Karpas-422 (cell line): ENCODE data around the gene R3HDM1. TPM values are rescaled to one million over a fixed set of nuclear protein-coding genes. Genes with fewer than 3 reads are reported as not detected.

ENCODE experiments used
- DNase-seq: peaks from one replicate; pipeline ENCODE4 v3.0.0-alpha.2; 2015
- H2AFZ ChIP-seq: fragments of 200-600 bp; sonication (generic); 2 replicates; pipeline ENCODE4 v1.6.1; 2014; ENCODE audit warnings: antibody characterized with exemption, low read length, mixed read lengths
- H3K27ac ChIP-seq: fragments of 200-600 bp; sonication (generic); 2 replicates; pipeline ENCODE4 v1.5.1; 2014; ENCODE audit warnings: mild to moderate bottlenecking, low read length, moderate library complexity
- H3K27me3 ChIP-seq: fragments of 200-600 bp; sonication (generic); 2 replicates; pipeline ENCODE4 v1.6.1; 2014; ENCODE audit warnings: low read length, mixed read lengths
- H3K36me3 ChIP-seq: fragments of 200-600 bp; sonication (generic); 2 replicates; pipeline ENCODE4 v1.6.1; 2014; ENCODE audit warnings: low read length, mixed read lengths; ENCODE audit not compliant: insufficient read depth
- H3K4me1 ChIP-seq: fragments of 200-600 bp; sonication (generic); 2 replicates; pipeline ENCODE4 v1.6.1; 2014; ENCODE audit warnings: mild to moderate bottlenecking, low read length, mixed read lengths
- H3K4me2 ChIP-seq: fragments of 200-600 bp; sonication (generic); 2 replicates; pipeline ENCODE4 v1.6.1; 2014; ENCODE audit warnings: low read length, low read depth, mild to moderate bottlenecking; ENCODE audit not compliant: poor library complexity, severe bottlenecking
- H3K4me3 ChIP-seq: fragments of 200-600 bp; sonication (generic); 2 replicates; pipeline ENCODE4 v1.5.1; 2014; ENCODE audit warnings: mild to moderate bottlenecking, antibody characterized with exemption, low read length, mixed read lengths
- H3K79me2 ChIP-seq: fragments of 200-600 bp; sonication (generic); 2 replicates; pipeline ENCODE4 v1.6.1; 2014; ENCODE audit warnings: mild to moderate bottlenecking, low read length, mixed read lengths
- H3K9ac ChIP-seq: fragments of 200-600 bp; sonication (generic); 2 replicates; pipeline ENCODE4 v1.6.0; 2014; ENCODE audit warnings: low read length
- H3K9me2 ChIP-seq: fragments of 200-600 bp; sonication (generic), shearing (Covaris generic); replicated peaks from 2 replicates; pipeline ENCODE4 v1.6.0; 2014; ENCODE audit warnings: mild to moderate bottlenecking, low read length, moderate library complexity; ENCODE audit not compliant: insufficient read depth
- H3K9me3 ChIP-seq: fragments of 300-700, 200-600 bp; sonication (generic); 2 replicates; pipeline ENCODE4 v1.6.1; 2014; ENCODE audit warnings: low read length, mixed read lengths
- H4K20me1 ChIP-seq: fragments of 200-600 bp; sonication (generic); 2 replicates; pipeline ENCODE4 v1.6.1; 2014; ENCODE audit warnings: mild to moderate bottlenecking, antibody characterized with exemption, low read length, low read depth; ENCODE audit not compliant: insufficient read depth
- total RNA-seq: library from RNA; depleted of rRNA; stranded (reverse); fragments of >200 nt; shearing (Covaris generic); gene quantifications from 2 replicates; pipeline ENCODE4 v1.2.3, GENCODE V29; 2014; ENCODE audit warnings: low replicate concordance

R3HDM1 gene
- total RNA-seq, 1 experiment from 2014 or later, result 69.4 TPM

DNA sequence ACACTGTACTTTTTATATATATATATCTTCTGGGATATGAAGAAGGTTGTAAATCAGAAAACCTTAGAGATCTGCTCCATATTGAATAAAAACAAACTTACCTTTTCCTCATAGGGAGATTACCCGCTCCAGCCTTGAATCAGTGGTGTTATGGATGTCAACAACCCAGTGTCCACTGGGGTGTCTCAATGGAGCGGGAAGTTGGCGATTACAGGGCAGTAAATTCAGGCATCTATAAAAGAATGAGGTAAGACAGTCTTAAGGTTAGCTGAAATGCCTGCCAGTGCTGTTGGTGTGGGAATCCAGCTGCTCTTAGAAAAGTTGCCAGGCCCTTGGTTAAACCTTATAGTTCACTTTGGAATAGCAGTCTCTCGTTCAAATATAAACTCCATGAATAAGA, 102.3 kb downstream of the R3HDM1 start:
- DNase-seq, result no peak

GRCh38 chr2:135635212-135635835, 104.0 kb downstream of the R3HDM1 start:
- DNase-seq, result no peak
- Histone ChIP-seq H3K4me3 (no peak overlapping the region), H3K4me2 (no peak overlapping the region), H2AFZ (no peak overlapping the region), H3K27ac (no peak overlapping the region), H3K27me3 (no peaks in the 10 kb centered on the region), H3K4me1 (no peaks in the 10 kb centered on the region), H4K20me1 (no peaks in the 10 kb centered on the region), H3K9me3 (no peaks in the 10 kb centered on the region), H3K9ac (no peak overlapping the region), H3K36me3 (peaks cover 53% of the 10 kb centered on the region; the same call in 1 of the 2 replicates), H3K9me2 (no peaks in the 10 kb centered on the region), H3K79me2 (0 out of 2 replicates have a peak, but pooled peaks cover 3% of the 10 kb centered on the region)

More for the DNA sequence above, 102.3 kb downstream of the R3HDM1 start:
- Histone ChIP-seq H3K36me3 (peaks cover 43% of the 10 kb centered on the region; the same call in 1 of the 2 replicates), H3K4me2 (no peak overlapping the region), H3K27ac (no peak overlapping the region), H3K4me1 (no peaks in the 10 kb centered on the region), H3K4me3 (no peak overlapping the region), H3K9ac (no peak overlapping the region), H2AFZ (no peak overlapping the region), H3K27me3 (no peaks in the 10 kb centered on the region), H3K9me2 (no peaks in the 10 kb centered on the region), H4K20me1 (no peaks in the 10 kb centered on the region), H3K79me2 (0 out of 2 replicates have a peak, but pooled peaks cover 7% of the 10 kb centered on the region), H3K9me3 (no peaks in the 10 kb centered on the region)

DNA sequence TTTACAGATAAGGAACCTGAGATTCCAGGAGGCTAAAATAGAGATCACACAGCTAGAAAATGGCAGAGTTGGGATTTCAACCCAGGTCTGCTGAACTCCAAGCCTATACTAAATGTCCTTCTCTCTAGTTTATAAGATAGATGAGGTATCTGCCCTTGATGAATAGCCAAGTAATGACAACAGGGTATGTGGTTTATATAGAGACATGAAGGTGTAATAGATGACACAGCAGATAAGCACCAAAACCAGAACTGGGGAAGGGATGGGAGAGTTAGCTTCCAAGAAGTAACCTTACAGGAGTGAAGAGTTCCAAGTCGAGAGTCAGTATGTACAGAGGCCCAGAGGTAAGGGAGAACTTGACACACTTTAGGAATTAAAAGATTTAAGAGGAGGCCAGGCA, 105.7 kb downstream of the R3HDM1 start:
- Histone ChIP-seq H3K4me2 (no peak overlapping the region), H3K9me3 (no peaks in the 10 kb centered on the region), H3K4me1 (no peaks in the 10 kb centered on the region), H3K9ac (no peak overlapping the region), H3K79me2 (no peaks in the 10 kb centered on the region), H3K36me3 (peaks cover 53% of the 10 kb centered on the region), H3K27me3 (no peaks in the 10 kb centered on the region), H3K27ac (no peak overlapping the region), H3K9me2 (no peaks in the 10 kb centered on the region), H3K4me3 (no peak overlapping the region), H4K20me1 (no peaks in the 10 kb centered on the region), H2AFZ (no peak overlapping the region)
- DNase-seq, result no peak

GRCh38 chr2:135637456-135638087, 106.3 kb downstream of the R3HDM1 start:
- H3K9me2 ChIP-seq, result no peaks in the 10 kb centered on the region
- no peak overlapping the region for H3K4me3 ChIP-seq
- H4K20me1 ChIP-seq, result no peaks in the 10 kb centered on the region
- H3K9ac ChIP-seq, result no peak overlapping the region
- peaks cover 52% of the 10 kb centered on the region for H3K36me3 ChIP-seq
- no peaks in the 10 kb centered on the region for H3K4me1 ChIP-seq
- H3K27ac ChIP-seq, result no peak overlapping the region
- H3K27me3 ChIP-seq, result no peaks in the 10 kb centered on the region
- H2AFZ ChIP-seq, result no peak overlapping the region
- H3K4me2 ChIP-seq, result no peak overlapping the region
- no peaks in the 10 kb centered on the region for H3K9me3 ChIP-seq
- no peaks in the 10 kb centered on the region for H3K79me2 ChIP-seq
- DNase-seq, result no peak

- no peaks in the 10 kb centered on the region for H4K20me1 ChIP-seq
- no peaks in the 10 kb centered on the region for H3K9me3 ChIP-seq
- no peaks in the 10 kb centered on the region for H3K4me1 ChIP-seq
- no peak overlapping the region for H2AFZ ChIP-seq
- peaks cover 45% of the 10 kb centered on the region for H3K36me3 ChIP-seq
- H3K4me2 ChIP-seq, result no peak overlapping the region
- no peaks in the 10 kb centered on the region for H3K9me2 ChIP-seq
- H3K27ac ChIP-seq, result no peak overlapping the region
- no peak for DNase-seq
- H3K4me3 ChIP-seq, result no peak overlapping the region
- H3K79me2 ChIP-seq, result no peaks in the 10 kb centered on the region
- no peak overlapping the region for H3K9ac ChIP-seq
- H3K27me3 ChIP-seq, result no peaks in the 10 kb centered on the region
Observed at GRCh38 chr2:135638825-135639224, 107.5 kb downstream of the R3HDM1 start.

GRCh38 chr2:135641156-135642068, 110.1 kb downstream of the R3HDM1 start:
- Histone ChIP-seq H3K79me2 (no peaks in the 10 kb centered on the region), H3K27me3 (no peaks in the 10 kb centered on the region), H3K27ac (no peak overlapping the region), H3K4me3 (no peak overlapping the region), H3K36me3 (peaks cover 46% of the 10 kb centered on the region), H3K4me1 (no peaks in the 10 kb centered on the region), H3K9ac (no peak overlapping the region), H4K20me1 (no peaks in the 10 kb centered on the region), H3K4me2 (no peak overlapping the region), H3K9me2 (no peaks in the 10 kb centered on the region), H2AFZ (no peak overlapping the region), H3K9me3 (no peaks in the 10 kb centered on the region)
- DNase-seq, result no peak

DNA sequence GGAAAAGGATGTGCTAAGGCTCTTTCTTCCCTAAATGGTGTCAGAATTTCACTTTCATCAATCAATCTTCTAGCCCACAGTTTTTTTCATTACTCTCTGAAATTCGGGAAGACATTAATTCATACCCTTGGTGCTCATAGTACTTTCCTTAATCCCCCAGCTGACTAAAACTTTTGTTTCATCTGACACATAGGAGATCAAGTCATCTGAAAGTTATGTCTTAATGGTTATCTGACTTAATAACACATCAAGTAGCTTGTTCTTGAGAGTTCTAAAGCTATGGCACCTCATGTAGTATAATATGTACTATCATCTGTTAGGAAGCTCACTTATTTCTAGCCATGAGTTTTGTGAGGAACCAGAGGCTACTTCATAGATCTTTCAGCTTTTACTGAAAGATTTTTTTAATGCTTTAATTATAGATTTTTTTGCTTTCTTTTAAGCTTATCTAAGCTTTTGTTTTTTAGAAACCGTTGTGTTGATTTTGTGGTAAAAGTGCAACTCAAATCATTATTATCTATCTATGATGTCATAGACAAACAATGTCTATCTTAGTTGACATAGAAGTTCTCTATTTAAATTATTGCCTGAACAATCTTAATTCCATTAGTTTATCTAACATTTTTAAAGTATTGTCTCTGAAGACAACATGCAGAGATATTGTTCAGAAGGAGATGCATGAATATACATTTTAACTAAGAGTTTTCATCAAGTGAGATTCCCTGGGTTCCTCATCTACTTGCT, 116.7 kb downstream of the R3HDM1 start:
- H3K9me3 ChIP-seq, result no peaks in the 10 kb centered on the region

More for the DNA sequence above, 116.7 kb downstream of the R3HDM1 start:
- H4K20me1 ChIP-seq, result no peaks in the 10 kb centered on the region
- no peak overlapping the region for H3K27ac ChIP-seq
- no peak overlapping the region for H3K9ac ChIP-seq
- H3K4me1 ChIP-seq, result no peaks in the 10 kb centered on the region
- no peak overlapping the region for H3K4me2 ChIP-seq
- H3K79me2 ChIP-seq, result no peaks in the 10 kb centered on the region; the same call in 1 of the 2 replicates
- no peak overlapping the region for H2AFZ ChIP-seq
- DNase-seq, result no peak
- no peaks in the 10 kb centered on the region for H3K9me2 ChIP-seq
- no peaks in the 10 kb centered on the region for H3K27me3 ChIP-seq
- peaks cover 47% of the 10 kb centered on the region for H3K36me3 ChIP-seq
- no peak overlapping the region for H3K4me3 ChIP-seq
